ENCODE measurements around the gene COP1.

DNA sequence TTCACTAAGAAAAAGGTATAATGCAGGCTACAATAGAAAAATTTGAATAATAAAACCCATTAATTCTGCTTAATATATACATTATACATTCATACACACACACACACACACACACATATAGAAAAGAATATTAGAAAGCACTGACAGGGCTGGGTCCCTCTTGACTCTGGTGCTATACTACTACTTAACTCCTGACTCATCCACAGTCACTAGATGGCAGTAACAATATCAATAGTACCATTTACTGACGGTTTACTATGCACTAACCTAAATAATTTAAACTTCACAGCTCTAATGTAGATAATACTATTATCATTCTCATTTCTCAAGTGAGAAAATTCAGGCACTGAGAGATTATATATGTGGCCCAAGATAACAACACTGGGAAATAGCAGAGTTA is 87.5 kb downstream of the COP1 start:
- TF ChIP-seq CAMTA2 (CRISPR knock-in tag; IDR thresholded peaks at IDR 0.05; ENCODE audit: borderline replicate concordance) (no peak), NFRKB (IDR thresholded peaks at IDR 0.05) (no peak)

Data from HepG2 (cell line).